B cell (primary cell): ENCODE data around the gene ANKRD7. TPM values are rescaled to one million over a fixed set of nuclear protein-coding genes. Genes with fewer than 3 reads are reported as not detected.

Source experiments
- ATAC-seq: fragments of 200-7000 bp; cut with Tn5 transposase; one replicate; pipeline ENCODE4 v1.10.0; 2021; ENCODE audit warnings: low read depth, mild to moderate bottlenecking, moderate number of reproducible peaks, moderate library complexity
- CTCF ChIA-PET: fragments of 350-600 bp; sonication (Branson Sonifier 250); formaldehyde crosslinking; loops from one replicate; lab custom pipeline; 2021; ENCODE audit warnings: antibody characterized with exemption, inconsistent platforms; lab: Charles Lee
- POLR2A ChIA-PET: fragments of 350-600 bp; sonication (Branson Sonifier 250); formaldehyde crosslinking; loops from one replicate; lab custom pipeline; 2021; ENCODE audit warnings: antibody characterized with exemption; lab: Charles Lee
- DNase-seq: peaks from one replicate; pipeline ENCODE4 v3.0.0; 2013
- H2AFZ ChIP-seq: 2 replicates; pipeline ENCODE4 v1.6.1; 2012; ENCODE audit warnings: mild to moderate bottlenecking, low read depth, low read length; ENCODE audit not compliant: insufficient read depth, poor library complexity, severe bottlenecking
- H3K27ac ChIP-seq, 2 donors: 1 replicate in 1 of 2; 2 replicates in 1 of 2; pipeline ENCODE4 v1.5.1; 2012 to 2013; ENCODE audit warnings: low read length in 2 of 2, mild to moderate bottlenecking in 2 of 2, moderate library complexity in 1 of 2
- H3K27me3 ChIP-seq, 4 experiments: fragments of 200-600 bp in 1 of 4; sonication (generic) in 1 of 4; replicated peaks in 1 of 4; 1 replicate in 2 of 4; 2 replicates in 2 of 4; pipeline versions ENCODE4 v1.6.1 to v1.7.0; 2013 to 2016; ENCODE audit warnings: low read length in 3 of 4, mild to moderate bottlenecking in 2 of 4, mixed read lengths in 1 of 4, moderate library complexity in 1 of 4; ENCODE audit not compliant: insufficient read depth in 4 of 4, control insufficient read depth in 3 of 4; ENCODE audit errors: control extremely low read depth in 1 of 4
- H3K36me3 ChIP-seq, 2 experiments: replicated peaks in 1 of 2; 1 replicate in 1 of 2; 2 replicates in 1 of 2; pipeline versions ENCODE4 v1.6.1 to v1.7.1; 2013; ENCODE audit warnings: low read length in 1 of 2; ENCODE audit not compliant: insufficient read depth in 2 of 2, control insufficient read depth in 1 of 2; ENCODE audit errors: control extremely low read depth in 1 of 2, extremely low read depth in 1 of 2
- H3K4me1 ChIP-seq, 2 donors: fragments of 200-600 bp in 1 of 2; sonication (generic) in 1 of 2; 1 replicate in 1 of 2; 2 replicates in 1 of 2; pipeline versions ENCODE4 v1.5.1 to v1.6.1; 2013 to 2017; ENCODE audit warnings: low read length in 2 of 2; ENCODE audit not compliant: control insufficient read depth in 2 of 2, insufficient read depth in 2 of 2
- H3K4me2 ChIP-seq: replicated peaks from 2 replicates; pipeline ENCODE3; 2012; ENCODE audit warnings: mild to moderate bottlenecking, low read depth, low read length; ENCODE audit not compliant: poor library complexity, severe bottlenecking
- H3K4me3 ChIP-seq, 5 experiments: fragments of 200-600 bp in 1 of 5; sonication (generic) in 1 of 5; 1 replicate in 3 of 5; 2 replicates in 2 of 5; pipeline versions ENCODE4 v1.5.1 to v1.7.0; 2011 to 2016; ENCODE audit warnings: low read length in 4 of 5, mild to moderate bottlenecking in 4 of 5, low read depth in 2 of 5, control low read depth in 1 of 5, moderate library complexity in 1 of 5; ENCODE audit not compliant: insufficient read depth in 1 of 5; ENCODE audit errors: control extremely low read depth in 1 of 5, extremely low read depth in 1 of 5
- H3K79me2 ChIP-seq: fragments of 200-600 bp; sonication (generic); one replicate; pipeline ENCODE4 v1.6.0; 2016; ENCODE audit warnings: low read length; ENCODE audit not compliant: control insufficient read depth, insufficient read depth
- H3K9ac ChIP-seq: fragments of 200-600 bp; sonication (generic); 2 replicates; pipeline ENCODE4 v1.6.1; 2017; ENCODE audit warnings: mild to moderate bottlenecking, low read length, moderate library complexity
- H3K9me3 ChIP-seq, 3 donors: one replicate each; pipeline versions ENCODE4 v1.6.1 to v1.7.1; 2013; ENCODE audit warnings: low read length in 2 of 3; ENCODE audit not compliant: control insufficient read depth in 2 of 3, insufficient read depth in 1 of 3; ENCODE audit errors: control extremely low read depth in 1 of 3
- H4K20me1 ChIP-seq: 2 replicates; pipeline ENCODE4 v1.6.0; 2012; ENCODE audit warnings: mild to moderate bottlenecking, low read length; ENCODE audit not compliant: insufficient read depth, control insufficient read depth, poor library complexity, severe bottlenecking
- H3K27ac Mint-ChIP-seq: one replicate; pipeline ENCODE4 v1.8.0; 2021; ENCODE audit warnings: mixed read lengths
- H3K27me3 Mint-ChIP-seq: one replicate; pipeline ENCODE4 v1.8.0; 2021; ENCODE audit warnings: mixed read lengths
- H3K4me1 Mint-ChIP-seq: one replicate; pipeline ENCODE4 v1.8.0; 2021; ENCODE audit warnings: mixed read lengths
- H3K4me3 Mint-ChIP-seq: one replicate; pipeline ENCODE4 v1.8.0; 2021; ENCODE audit warnings: mixed read lengths
- H3K9me3 Mint-ChIP-seq: one replicate; pipeline ENCODE4 v1.8.0; 2022; ENCODE audit warnings: mixed read lengths; ENCODE audit not compliant: insufficient read depth
- CTCF ChIP-seq: fragments of 200-600 bp; IDR thresholded peaks from one replicate; pipeline ENCODE4 v1.8.0; 2022; ENCODE audit warnings: antibody characterized with exemption, mild to moderate bottlenecking
- EZH2 ChIP-seq: IDR thresholded peaks from 2 replicates; pipeline ENCODE4 v1.6.1; 2012; ENCODE audit warnings: borderline replicate concordance, low read depth, mild to moderate bottlenecking, moderate library complexity, low read length; ENCODE audit not compliant: insufficient read depth, poor library complexity, severe bottlenecking
- WGBS: methylation state at CpG from one replicate; pipeline ENCODE4 v1.1.5; 2013; ENCODE audit warnings: missing lambda C conversion rate; ENCODE audit not compliant: insufficient coverage; 5-methylcytosine and 5-hydroxymethylcytosine counted together
- intact Hi-C: fragments of 100-400 bp; cut with micrococcal nuclease; formaldehyde crosslinking; loops from one replicate; pipeline ENCODE4 v1.10.0; 2022
- polyA plus RNA-seq: library from polyadenylated mRNA; depleted of rRNA; stranded (reverse); fragments of >200 nt; gene quantifications from 2 replicates; pipeline ENCODE4 v1.2.3, GENCODE V29; 2012
- total RNA-seq, 2 donors: library from RNA; stranded (reverse); fragments of 120-200 nt in 1 of 2; gene quantifications; 1 replicate in 1 of 2; 2 replicates in 1 of 2; pipeline versions ENCODE4 v1.2.3 to v1.2.4, GENCODE V29; 2013 to 2022

Gene ANKRD7
- total and polyA plus RNA-seq, 2 donors (not counting 1 experiment from before 2014, with no cell fraction given), result not detected

- Mint-ChIP-seq H3K4me1 (no peaks in the 10 kb centered on the region), H3K9me3 (no peaks in the 10 kb centered on the region), H3K27me3 (peaks cover 3% of the 10 kb centered on the region), H3K4me3 (no peak overlapping the region), H3K27ac (no peak overlapping the region)
- intact Hi-C loops, result no loop called here
- Histone ChIP-seq H3K79me2 (no peaks in the 10 kb centered on the region), H4K20me1 (no peaks in the 10 kb centered on the region), H3K9me3 (no peaks in the 10 kb centered on the region), H3K4me2 (no peak overlapping the region), H3K4me1 (no peaks in the 10 kb centered on the region), H3K4me3 (no peak overlapping the region), H3K27ac (no peak overlapping the region), H2AFZ (no peak overlapping the region), H3K36me3 (no peaks in the 10 kb centered on the region), H3K9ac (no peak overlapping the region), H3K27me3 (no peaks in the 10 kb centered on the region)
- POLR2A ChIA-PET, result no interaction called here
- no peak for DNase-seq
- TF ChIP-seq CTCF (no peak), EZH2 (no peak)
- CTCF ChIA-PET, result no interaction called here
- no peak for ATAC-seq
Measured at GRCh38 chr7:118264836-118265235, 40.3 kb downstream of the ANKRD7 start.

GRCh38 chr7:118280319-118281012, 56.0 kb downstream of the ANKRD7 start:
- H4K20me1 ChIP-seq, result no peaks in the 10 kb centered on the region
- TF ChIP-seq CTCF (no peak), EZH2 (no peak)
- no peak overlapping the region for H3K27ac Mint-ChIP-seq
- H3K4me1 Mint-ChIP-seq, result no peaks in the 10 kb centered on the region
- H3K4me2 ChIP-seq, result no peak overlapping the region
- ChIA-PET POLR2A (no interaction called here), CTCF (no interaction called here)
- H3K9me3 ChIP-seq, result peaks cover 0 to 4% (median 0%) of the 10 kb centered on the region in 3 donors
- H3K27ac ChIP-seq, result no peak overlapping the region
- H3K4me1 ChIP-seq, result no peaks in the 10 kb centered on the region
- no peak overlapping the region for H3K9ac ChIP-seq
- H2AFZ ChIP-seq, result no peak overlapping the region
- DNase-seq, result no peak
- intact Hi-C loops, result no loop called here
- ATAC-seq, result no peak
- no peak overlapping the region for H3K4me3 ChIP-seq
- peaks cover 41% of the 10 kb centered on the region for H3K27me3 Mint-ChIP-seq
- no peak overlapping the region for H3K4me3 Mint-ChIP-seq
- 25% methylated on average over 1 of the region's 2 CpGs for WGBS
- peaks cover 4% of the 10 kb centered on the region for H3K9me3 Mint-ChIP-seq
- no peaks in the 10 kb centered on the region for H3K36me3 ChIP-seq
- H3K27me3 ChIP-seq, result peaks cover 0 to 28% (median 11%) of the 10 kb centered on the region in 4 experiments
- no peaks in the 10 kb centered on the region for H3K79me2 ChIP-seq
